ENCODE results near the gene CHST12. TPM values are rescaled to one million over a fixed set of nuclear protein-coding genes. Genes with fewer than 3 reads are reported as not detected.

CHST12 gene
- total and polyA plus RNA-seq, 2 of the 4 experiments (the other 2 are of a cell fraction): 3.8 to 27.0 TPM

DNA sequence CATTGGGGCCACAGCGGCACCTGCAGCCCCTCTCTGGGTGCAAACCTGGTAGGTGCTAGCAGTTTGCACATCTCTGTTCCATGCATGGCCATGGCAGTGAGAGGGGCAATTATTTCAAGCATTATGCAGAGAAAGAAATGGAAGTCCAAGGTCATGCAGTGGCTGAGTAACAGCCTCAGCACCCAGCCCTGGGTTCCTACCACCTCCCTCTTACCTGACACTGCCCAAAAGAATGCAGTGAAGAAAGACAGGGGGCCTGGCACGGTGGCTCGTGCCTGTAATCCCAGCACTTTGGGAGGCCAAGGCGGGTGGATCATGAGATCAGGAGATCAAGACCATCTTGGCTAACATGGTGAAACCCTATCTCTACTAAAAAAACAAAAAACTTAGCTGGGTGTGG is 4.9 kb upstream of the CHST12 start:
- Histone ChIP-seq H2AK5ac (ENCODE audit: low read depth, low read length) (peak overlapping the region; percentile 68; the same call in 1 of the 2 replicates), H4K91ac (ENCODE audit: insufficient read depth, low read depth, low read length) (no peak overlapping the region), H3K4ac (ENCODE audit: low read depth, low read length) (no peak overlapping the region; the same call in 1 of the 2 replicates), H3K79me1 (ENCODE audit: low read depth in 1 of 2, low read length in 2 of 2) (peaks cover 0 to 6% of the 10 kb centered on the region in 2 experiments; a peak in 2 of 4 replicates), H3K4me2 (ENCODE audit: low read depth, low read length) (no peak overlapping the region), H3K4me1 (ENCODE audit: control insufficient read depth, insufficient read depth, low read length) (peaks cover 4% of the 10 kb centered on the region), H3K9me3 (ENCODE audit: control insufficient read depth, insufficient read depth, low read length) (no peaks in the 10 kb centered on the region), H4K5ac (ENCODE audit: low read depth, low read length) (no peak overlapping the region), H4K20me1 (ENCODE audit: insufficient read depth, low read length) (no peaks in the 10 kb centered on the region), H2BK120ac (ENCODE audit: low read depth, low read length) (no peak overlapping the region), H3K36me3 (ENCODE audit: control insufficient read depth, insufficient read depth, low read length) (no peaks in the 10 kb centered on the region), H3K4me3 (ENCODE audit: insufficient read depth, low read depth, low read length) (no peak overlapping the region), H2BK20ac (ENCODE audit: low read depth, low read length) (no peak overlapping the region), H3K56ac (ENCODE audit: extremely low read depth, insufficient read depth, low read length) (no peak overlapping the region), H3K9ac (ENCODE audit: low read depth, low read length) (no peak overlapping the region), H3K23ac (ENCODE audit: low read depth, low read length) (no peak overlapping the region), H2AK9ac (replicated peaks; ENCODE audit: low read depth, low read length, poor library complexity) (peak overlapping the region; percentile 50), H4K8ac (ENCODE audit: low read depth in 2 of 2, low read length in 2 of 2) (no peak overlapping the region), H3K14ac (replicated peaks; ENCODE audit: low read depth, low read length) (0 out of 2 replicates have a peak overlapping the region, but pooled peaks have one; percentile 37), H2BK15ac (ENCODE audit: low read depth, low read length) (no peak overlapping the region; the same call in 2 of the 3 replicates), H2AFZ (replicated peaks; ENCODE audit: low read length, poor library complexity) (peak overlapping the region; percentile 23), H3K27ac (ENCODE audit: insufficient read depth, low read length) (no peak overlapping the region), H3K27me3 (ENCODE audit: control insufficient read depth, insufficient read depth, low read length) (no peaks in the 10 kb centered on the region), H3K9me1 (ENCODE audit: insufficient read depth, low read length) (peaks cover 8% of the 10 kb centered on the region), H2BK5ac (ENCODE audit: low read depth, low read length, poor library complexity, severe bottlenecking) (no peak overlapping the region), H3K18ac (ENCODE audit: low read depth, low read length) (no peak overlapping the region)
- ATAC-seq (ENCODE audit: low read depth) (no peak), DNase-seq (no peak)
- ChIA-PET POLR2A (ENCODE audit: unreplicated experiment) (no interaction called here), CTCF (no interaction called here)
- TF ChIP-seq CEBPB (IDR thresholded peaks at IDR 0.05; ENCODE audit: low read depth, low read length) (no peak), BHLHE40 (IDR thresholded peaks at IDR 0.05; ENCODE audit: low read depth, low read length) (no peak), MAZ (IDR thresholded peaks at IDR 0.05; ENCODE audit: borderline replicate concordance, low read depth, low read length) (no peak), POLR2A (IDR thresholded peaks at IDR 0.05; ENCODE audit: low read depth, low read length) (no peak), RCOR1 (IDR thresholded peaks at IDR 0.05; ENCODE audit: insufficient replicate concordance, low read length) (no peak), NFE2L2 (IDR thresholded peaks at IDR 0.05; ENCODE audit: low read depth, low read length) (no peak), FOS (IDR thresholded peaks at IDR 0.05; ENCODE audit: low read depth, low read length) (no peak), MAFK (IDR thresholded peaks at IDR 0.05; ENCODE audit: low read depth, low read length) (no peak), CHD1 (IDR thresholded peaks at IDR 0.05; ENCODE audit: low read depth, low read length) (no peak), MXI1 (IDR thresholded peaks at IDR 0.05; ENCODE audit: borderline replicate concordance, low read depth, low read length) (no peak), SMC3 (IDR thresholded peaks at IDR 0.05; ENCODE audit: low read depth, low read length) (no peak), RFX5 (IDR thresholded peaks at IDR 0.05; ENCODE audit: low read depth, low read length) (no peak), RAD21 (IDR thresholded peaks at IDR 0.05; ENCODE audit: low read length) (no peak)
- TF ChIP-seq, protein P1, sequence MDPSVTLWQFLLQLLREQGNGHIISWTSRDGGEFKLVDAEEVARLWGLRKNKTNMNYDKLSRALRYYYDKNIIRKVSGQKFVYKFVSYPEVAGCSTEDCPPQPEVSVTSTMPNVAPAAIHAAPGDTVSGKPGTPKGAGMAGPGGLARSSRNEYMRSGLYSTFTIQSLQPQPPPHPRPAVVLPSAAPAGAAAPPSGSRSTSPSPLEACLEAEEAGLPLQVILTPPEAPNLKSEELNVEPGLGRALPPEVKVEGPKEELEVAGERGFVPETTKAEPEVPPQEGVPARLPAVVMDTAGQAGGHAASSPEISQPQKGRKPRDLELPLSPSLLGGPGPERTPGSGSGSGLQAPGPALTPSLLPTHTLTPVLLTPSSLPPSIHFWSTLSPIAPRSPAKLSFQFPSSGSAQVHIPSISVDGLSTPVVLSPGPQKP (IDR thresholded peaks at IDR 0.05; ENCODE audit: borderline replicate concordance, low read depth, low read length): no peak
- TF ChIP-seq, protein P2, sequence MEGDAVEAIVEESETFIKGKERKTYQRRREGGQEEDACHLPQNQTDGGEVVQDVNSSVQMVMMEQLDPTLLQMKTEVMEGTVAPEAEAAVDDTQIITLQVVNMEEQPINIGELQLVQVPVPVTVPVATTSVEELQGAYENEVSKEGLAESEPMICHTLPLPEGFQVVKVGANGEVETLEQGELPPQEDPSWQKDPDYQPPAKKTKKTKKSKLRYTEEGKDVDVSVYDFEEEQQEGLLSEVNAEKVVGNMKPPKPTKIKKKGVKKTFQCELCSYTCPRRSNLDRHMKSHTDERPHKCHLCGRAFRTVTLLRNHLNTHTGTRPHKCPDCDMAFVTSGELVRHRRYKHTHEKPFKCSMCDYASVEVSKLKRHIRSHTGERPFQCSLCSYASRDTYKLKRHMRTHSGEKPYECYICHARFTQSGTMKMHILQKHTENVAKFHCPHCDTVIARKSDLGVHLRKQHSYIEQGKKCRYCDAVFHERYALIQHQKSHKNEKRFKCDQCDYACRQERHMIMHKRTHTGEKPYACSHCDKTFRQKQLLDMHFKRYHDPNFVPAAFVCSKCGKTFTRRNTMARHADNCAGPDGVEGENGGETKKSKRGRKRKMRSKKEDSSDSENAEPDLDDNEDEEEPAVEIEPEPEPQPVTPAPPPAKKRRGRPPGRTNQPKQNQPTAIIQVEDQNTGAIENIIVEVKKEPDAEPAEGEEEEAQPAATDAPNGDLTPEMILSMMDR (conservative IDR thresholded peaks at IDR 0.05; ENCODE audit: low read depth, low read length): no peak
- TF ChIP-seq, protein P3, sequence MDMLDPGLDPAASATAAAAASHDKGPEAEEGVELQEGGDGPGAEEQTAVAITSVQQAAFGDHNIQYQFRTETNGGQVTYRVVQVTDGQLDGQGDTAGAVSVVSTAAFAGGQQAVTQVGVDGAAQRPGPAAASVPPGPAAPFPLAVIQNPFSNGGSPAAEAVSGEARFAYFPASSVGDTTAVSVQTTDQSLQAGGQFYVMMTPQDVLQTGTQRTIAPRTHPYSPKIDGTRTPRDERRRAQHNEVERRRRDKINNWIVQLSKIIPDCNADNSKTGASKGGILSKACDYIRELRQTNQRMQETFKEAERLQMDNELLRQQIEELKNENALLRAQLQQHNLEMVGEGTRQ (IDR thresholded peaks at IDR 0.05; ENCODE audit: low read depth, low read length): no peak
- intact Hi-C loops (cut with micrococcal nuclease) (no loop called here), in situ Hi-C loops (cut with MboI; ENCODE audit: low sequenced_read_pairs) (no loop called here), dilution Hi-C loops (cut with HindIII; ENCODE audit: low sequenced_read_pairs, unreplicated experiment) (no loop called here)
- WGBS, 2 experiments (ENCODE audit: extremely low coverage in 2 of 2, insufficient read length in 1 of 2): no CpG with 5 or more reads among the region's 4 CpGs
- no TSS peak for BruUV-seq (replicated peaks)

All from IMR-90 (cell line).